Loucy (cell line): ENCODE results near the gene NPPC.

ENCODE experiments used
- H2AFZ ChIP-seq: fragments of 200-600 bp; sonication (generic); 2 replicates; pipeline ENCODE4 v1.6.0; 2016; ENCODE audit warnings: antibody characterized with exemption, mild to moderate bottlenecking, low read length, moderate library complexity
- H3F3A ChIP-seq: fragments of 200-600 bp; 2 replicates; pipeline ENCODE4 v1.6.0; 2016; ENCODE audit warnings: antibody characterized with exemption, low read depth, mild to moderate bottlenecking
- H3K27me3 ChIP-seq: fragments of 200-600 bp; sonication (generic); 2 replicates; pipeline ENCODE4 v1.6.1; 2014; ENCODE audit warnings: low read length, mild to moderate bottlenecking; ENCODE audit not compliant: insufficient read depth, poor library complexity, severe bottlenecking
- H3K36me3 ChIP-seq: fragments of 200-600 bp; sonication (generic); 2 replicates; pipeline ENCODE4 v1.6.1; 2016; ENCODE audit warnings: low read length; ENCODE audit not compliant: insufficient read depth
- H3K4me1 ChIP-seq: fragments of 200-600 bp; sonication (generic); 2 replicates; pipeline ENCODE4 v1.5.1; 2014; ENCODE audit warnings: low read length, mild to moderate bottlenecking; ENCODE audit not compliant: insufficient read depth, poor library complexity, severe bottlenecking
- H3K4me2 ChIP-seq: fragments of 200-600 bp; sonication (generic); 2 replicates; pipeline ENCODE4 v1.6.0; 2014; ENCODE audit warnings: antibody characterized with exemption, low read length, low read depth, mild to moderate bottlenecking; ENCODE audit not compliant: poor library complexity, severe bottlenecking
- H3K4me3 ChIP-seq: fragments of 200-600 bp; sonication (generic); 2 replicates; pipeline ENCODE4 v1.5.1; 2014; ENCODE audit warnings: low read length, mild to moderate bottlenecking, mixed read lengths; ENCODE audit not compliant: poor library complexity, severe bottlenecking
- H3K79me2 ChIP-seq: fragments of 200-600 bp; sonication (generic); 2 replicates; pipeline ENCODE4 v1.6.1; 2014; ENCODE audit warnings: low read length; ENCODE audit not compliant: insufficient read depth
- H3K9ac ChIP-seq: fragments of 200-600 bp; sonication (generic); 2 replicates; pipeline ENCODE4 v1.6.0; 2014; ENCODE audit warnings: mild to moderate bottlenecking, low read depth, low read length, moderate library complexity; ENCODE audit not compliant: poor library complexity, severe bottlenecking
- H3K9me2 ChIP-seq: fragments of 200-600 bp; sonication (generic); replicated peaks from 2 replicates; pipeline ENCODE4 v1.6.1; 2016; ENCODE audit warnings: low read depth, low read length, mixed read lengths
- H3K9me3 ChIP-seq: fragments of 200-600 bp; sonication (generic); 2 replicates; pipeline ENCODE4 v1.6.1; 2014; ENCODE audit warnings: mild to moderate bottlenecking, antibody characterized with exemption, low read length, low read depth; ENCODE audit not compliant: insufficient read depth
- H4K20me1 ChIP-seq: fragments of 200-600 bp; sonication (generic); 2 replicates; pipeline ENCODE4 v1.6.0; 2014; ENCODE audit warnings: antibody characterized with exemption, low read length, mild to moderate bottlenecking; ENCODE audit not compliant: insufficient read depth, poor library complexity, severe bottlenecking
- EZH2phosphoT487 ChIP-seq: fragments of 200-600 bp; IDR thresholded peaks from 2 replicates; pipeline ENCODE4 v1.6.1; 2018; ENCODE audit warnings: antibody characterized with exemption, mild to moderate bottlenecking, moderate library complexity, borderline replicate concordance
- TF ChIP-seq, protein P1 (sequence below): fragments of 200-600 bp; sonication (generic); conservative IDR thresholded peaks from 2 replicates; pipeline ENCODE4 v1.5.1; 2014; ENCODE audit warnings: mild to moderate bottlenecking, antibody characterized with exemption, low read length

Gene NPPC

DNA sequence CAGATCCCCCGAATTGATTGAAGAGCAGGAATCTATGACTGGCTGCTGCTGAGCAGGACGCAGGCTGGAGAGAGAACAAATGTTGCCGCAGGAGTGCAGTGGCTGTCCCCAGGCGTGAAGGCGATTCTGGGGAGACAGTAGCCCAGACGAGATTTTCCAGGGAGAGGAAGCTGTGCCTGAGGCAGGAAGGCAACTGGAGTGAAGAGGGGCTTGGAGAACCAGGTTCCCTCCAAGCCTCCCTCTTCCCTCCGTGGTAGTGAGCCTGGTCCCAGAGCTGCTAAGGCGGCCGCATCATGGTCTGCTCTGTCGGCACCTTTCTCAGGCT is 1.3 kb upstream of the NPPC start:
- no peak overlapping the region for H3K4me2 ChIP-seq
- no peaks in the 10 kb centered on the region for H3K9me3 ChIP-seq

DNA sequence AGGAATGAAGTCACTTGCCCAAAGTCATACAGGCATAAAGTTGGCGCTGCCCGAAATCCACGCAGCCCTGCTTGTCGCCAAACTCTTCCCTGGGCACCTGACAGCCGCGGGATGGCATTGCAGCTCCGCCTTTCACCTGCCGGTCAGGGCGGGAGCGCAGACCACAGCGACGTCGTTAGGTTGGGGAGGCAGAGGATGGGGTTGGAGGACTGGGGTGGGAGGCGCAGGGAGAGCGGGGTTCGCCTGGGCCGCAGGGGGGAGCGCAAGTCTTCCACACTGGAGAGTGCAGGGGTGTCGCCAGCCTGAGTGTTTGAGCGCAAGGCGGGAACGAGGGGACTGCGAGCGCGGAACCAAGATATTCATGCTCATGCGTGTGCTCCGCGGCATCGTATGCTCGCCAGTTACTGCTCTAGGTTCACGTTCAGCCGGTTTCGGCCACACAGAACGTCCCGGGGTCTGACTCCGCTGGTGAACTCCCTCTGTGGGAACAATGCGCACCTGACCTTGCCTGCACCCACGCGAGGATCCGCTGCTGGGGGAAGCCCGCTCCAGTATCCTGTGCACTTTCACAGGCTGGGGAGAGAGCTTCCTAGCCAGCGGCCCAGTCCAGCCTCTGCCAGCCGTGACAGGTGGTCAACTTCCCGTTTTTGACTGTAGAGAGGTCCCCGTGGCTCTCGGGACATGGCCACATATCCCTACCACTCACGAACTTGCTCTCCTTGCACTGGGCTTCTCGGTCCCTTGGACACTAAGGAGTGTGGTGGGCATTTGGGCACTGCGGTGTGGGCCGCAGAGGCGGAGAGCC is 767 bp upstream of the NPPC start:
- no peak for TF ChIP-seq EZH2phosphoT487
- TF ChIP-seq, protein P1, sequence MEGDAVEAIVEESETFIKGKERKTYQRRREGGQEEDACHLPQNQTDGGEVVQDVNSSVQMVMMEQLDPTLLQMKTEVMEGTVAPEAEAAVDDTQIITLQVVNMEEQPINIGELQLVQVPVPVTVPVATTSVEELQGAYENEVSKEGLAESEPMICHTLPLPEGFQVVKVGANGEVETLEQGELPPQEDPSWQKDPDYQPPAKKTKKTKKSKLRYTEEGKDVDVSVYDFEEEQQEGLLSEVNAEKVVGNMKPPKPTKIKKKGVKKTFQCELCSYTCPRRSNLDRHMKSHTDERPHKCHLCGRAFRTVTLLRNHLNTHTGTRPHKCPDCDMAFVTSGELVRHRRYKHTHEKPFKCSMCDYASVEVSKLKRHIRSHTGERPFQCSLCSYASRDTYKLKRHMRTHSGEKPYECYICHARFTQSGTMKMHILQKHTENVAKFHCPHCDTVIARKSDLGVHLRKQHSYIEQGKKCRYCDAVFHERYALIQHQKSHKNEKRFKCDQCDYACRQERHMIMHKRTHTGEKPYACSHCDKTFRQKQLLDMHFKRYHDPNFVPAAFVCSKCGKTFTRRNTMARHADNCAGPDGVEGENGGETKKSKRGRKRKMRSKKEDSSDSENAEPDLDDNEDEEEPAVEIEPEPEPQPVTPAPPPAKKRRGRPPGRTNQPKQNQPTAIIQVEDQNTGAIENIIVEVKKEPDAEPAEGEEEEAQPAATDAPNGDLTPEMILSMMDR, result no peak
- Histone ChIP-seq H3K27me3 (peaks cover 11% of the 10 kb centered on the region), H3F3A (no peaks in the 10 kb centered on the region), H3K9me3 (no peaks in the 10 kb centered on the region), H3K4me2 (peak overlapping the region; percentile 79), H4K20me1 (no peaks in the 10 kb centered on the region), H3K36me3 (no peaks in the 10 kb centered on the region), H3K9me2 (no peaks in the 10 kb centered on the region), H3K4me1 (peaks cover 16% of the 10 kb centered on the region), H2AFZ (peak overlapping the region; percentile 91), H3K9ac (no peak overlapping the region), H3K4me3 (peak overlapping the region; percentile 71), H3K79me2 (no peaks in the 10 kb centered on the region)

More for the DNA sequence above, 1.3 kb upstream of the NPPC start:
- no peak overlapping the region for H2AFZ ChIP-seq
- no peaks in the 10 kb centered on the region for H3K79me2 ChIP-seq
- H3F3A ChIP-seq, result no peaks in the 10 kb centered on the region
- no peak overlapping the region for H3K4me3 ChIP-seq
- no peaks in the 10 kb centered on the region for H3K36me3 ChIP-seq
- no peaks in the 10 kb centered on the region for H3K9me2 ChIP-seq
- H4K20me1 ChIP-seq, result no peaks in the 10 kb centered on the region
- no peak overlapping the region for H3K9ac ChIP-seq
- H3K27me3 ChIP-seq, result peaks cover 11% of the 10 kb centered on the region
- TF ChIP-seq EZH2phosphoT487, result no peak
- TF ChIP-seq, protein P1, result no peak
- H3K4me1 ChIP-seq, result peaks cover 16% of the 10 kb centered on the region

DNA sequence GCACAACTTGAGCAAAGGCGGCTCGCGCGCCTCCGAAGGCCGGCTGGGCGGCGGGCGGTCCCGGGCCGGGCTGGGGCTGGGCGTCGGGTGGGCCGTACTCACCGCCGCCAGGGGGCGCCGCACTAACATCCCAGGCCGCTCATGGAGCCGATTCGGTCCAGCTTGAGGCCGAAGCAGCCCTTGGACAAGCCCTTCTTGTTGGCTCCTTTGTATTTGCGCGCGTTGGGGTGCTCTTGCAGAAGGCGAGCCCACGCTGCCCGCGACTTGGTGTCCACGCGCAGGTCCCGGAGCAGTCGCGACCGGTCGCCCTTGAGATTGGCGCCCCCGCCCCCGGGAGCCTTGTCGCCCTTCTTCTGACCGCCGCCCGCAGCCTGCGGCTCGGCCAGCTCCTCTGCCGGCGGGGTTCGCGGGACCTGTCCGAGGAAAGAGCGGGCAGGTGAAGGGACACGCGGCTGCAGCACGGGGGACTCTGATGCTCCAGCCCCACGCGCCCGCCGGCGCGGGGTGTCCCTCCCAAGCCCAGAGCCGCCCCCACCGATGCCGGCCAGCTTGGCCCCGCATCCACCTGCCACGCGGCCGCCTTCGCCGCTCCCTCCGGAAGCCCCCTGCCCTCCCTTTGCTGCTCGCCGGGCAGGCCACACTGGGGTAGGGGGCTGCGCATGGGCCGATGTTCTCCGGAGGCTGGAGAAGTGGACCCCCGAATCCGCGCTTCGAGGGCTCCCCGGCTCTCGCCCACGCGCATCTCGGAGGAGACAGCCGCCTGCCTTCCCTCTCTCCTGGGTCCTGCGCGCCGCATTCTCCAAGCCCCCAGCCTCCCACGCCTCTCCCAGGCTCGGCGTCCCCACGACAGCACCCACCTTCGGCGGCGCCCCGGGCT is 655 bp downstream of the NPPC start:
- TF ChIP-seq EZH2phosphoT487, result no peak
- TF ChIP-seq, protein P1, result peak; percentile 66
- H3K27me3 ChIP-seq, result peaks cover 11% of the 10 kb centered on the region
- no peak overlapping the region for H3K9ac ChIP-seq

More for the DNA sequence above, 655 bp downstream of the NPPC start:
- Histone ChIP-seq H3K9me3 (no peaks in the 10 kb centered on the region), H3K36me3 (no peaks in the 10 kb centered on the region), H3F3A (no peaks in the 10 kb centered on the region), H4K20me1 (no peaks in the 10 kb centered on the region), H3K4me3 (peak overlapping the region; percentile 71), H3K9me2 (no peaks in the 10 kb centered on the region), H3K4me1 (peaks cover 16% of the 10 kb centered on the region), H3K79me2 (no peaks in the 10 kb centered on the region), H2AFZ (peak overlapping the region; percentile 91), H3K4me2 (peak overlapping the region; percentile 79)
